ENCODE data around the gene LDHAL6A. TPM values are rescaled to one million over a fixed set of nuclear protein-coding genes. Genes with fewer than 3 reads are reported as not detected.

LDHAL6A gene
- total RNA-seq, 1 donor from 2014 or later, result not detected

DNA sequence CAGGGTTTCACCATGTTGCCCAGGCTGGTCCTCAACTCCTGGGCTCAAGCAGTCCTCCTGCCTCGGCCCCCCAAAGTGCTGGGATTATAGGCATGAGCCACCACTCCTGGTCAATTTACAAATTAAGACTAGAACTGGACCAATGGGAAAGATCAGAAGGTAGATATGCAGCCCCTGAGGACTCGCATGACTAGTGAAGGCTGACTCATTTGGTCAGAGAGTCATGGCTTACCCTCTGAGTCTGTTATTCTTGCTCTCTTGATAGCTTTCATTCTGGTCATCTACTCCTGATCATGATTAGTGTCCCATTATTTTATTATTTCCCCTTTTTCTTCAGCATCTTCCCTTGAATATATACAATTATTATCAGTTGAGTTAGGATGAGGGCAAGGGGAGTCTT, 2.7 kb upstream of the LDHAL6A start:
- Histone ChIP-seq H3K4me1 (ENCODE audit: control insufficient read depth in 3 of 3, insufficient read depth in 3 of 3, low read length in 3 of 3) (no peaks in the 10 kb centered on the region), H3K27ac (ENCODE audit: low read depth, low read length) (no peak overlapping the region), H3K36me3 (ENCODE audit: control insufficient read depth in 3 of 3, insufficient read depth in 3 of 3, low read length in 3 of 3) (no peaks in the 10 kb centered on the region), H3K4me3 (ENCODE audit: low read length in 3 of 3) (no peak overlapping the region), H3K27me3 (ENCODE audit: control insufficient read depth in 3 of 3, insufficient read depth in 3 of 3, low read length in 3 of 3) (peaks cover 4 to 7% (median 5%) of the 10 kb centered on the region in 3 donors), H3K9me3 (ENCODE audit: control insufficient read depth in 3 of 3, low read length in 3 of 3) (no peaks in the 10 kb centered on the region), H3K9ac (ENCODE audit: low read depth in 1 of 3, low read length in 3 of 3) (no peak overlapping the region)

DNA sequence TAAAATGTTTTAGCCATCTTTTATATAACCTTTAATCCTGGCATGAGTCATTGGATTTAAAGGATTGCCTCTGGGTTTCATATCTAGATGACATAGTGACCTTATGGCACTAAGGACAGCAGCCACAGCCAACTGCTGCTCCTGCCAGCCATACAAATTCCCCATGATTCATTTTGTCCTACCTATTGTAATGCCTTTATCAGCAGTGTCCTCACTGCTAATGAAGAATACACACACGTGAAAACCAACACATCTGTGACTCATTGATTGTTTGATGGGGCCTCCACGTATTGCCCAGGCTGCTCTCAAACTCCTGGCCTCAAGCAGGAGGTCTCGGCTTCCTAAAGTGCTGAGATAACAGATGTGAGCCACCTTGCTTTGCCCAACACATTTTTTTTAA, 1.8 kb downstream of the LDHAL6A start:
- no peaks in the 10 kb centered on the region for H3K36me3 ChIP-seq (ENCODE audit: control insufficient read depth in 3 of 3, insufficient read depth in 3 of 3, low read length in 3 of 3)
- H3K9me3 ChIP-seq (ENCODE audit: control insufficient read depth in 3 of 3, low read length in 3 of 3), result no peaks in the 10 kb centered on the region
- H3K4me1 ChIP-seq (ENCODE audit: control insufficient read depth in 3 of 3, insufficient read depth in 3 of 3, low read length in 3 of 3), result no peaks in the 10 kb centered on the region
- no peak overlapping the region for H3K9ac ChIP-seq (ENCODE audit: low read depth in 1 of 3, low read length in 3 of 3)
- H3K27ac ChIP-seq (ENCODE audit: low read depth, low read length), result no peak overlapping the region
- no peak overlapping the region for H3K4me3 ChIP-seq (ENCODE audit: low read length in 3 of 3)
- H3K27me3 ChIP-seq (ENCODE audit: control insufficient read depth in 3 of 3, insufficient read depth in 3 of 3, low read length in 3 of 3), result peaks cover 4 to 7% (median 5%) of the 10 kb centered on the region in 3 donors

DNA sequence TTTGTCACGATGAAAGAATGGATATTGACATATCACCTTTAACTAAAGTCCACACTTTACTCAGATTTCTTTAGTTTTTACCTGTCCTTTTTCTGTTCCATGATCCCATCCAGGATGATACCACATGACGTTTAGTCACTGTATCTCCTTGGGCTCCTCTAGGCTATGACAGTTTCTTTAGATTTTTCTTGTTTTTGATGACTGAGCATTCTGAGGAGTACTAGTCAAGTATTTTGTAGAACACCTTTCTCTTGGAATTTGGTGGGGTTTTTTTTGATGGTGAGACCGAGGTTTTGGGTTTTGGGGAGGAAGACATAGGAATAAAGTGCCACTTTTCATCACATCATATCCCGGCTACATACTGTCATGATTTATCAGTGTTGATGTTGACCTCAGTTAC, 4.0 kb downstream of the LDHAL6A start:
- Histone ChIP-seq H3K9ac (ENCODE audit: low read depth in 1 of 3, low read length in 3 of 3) (no peak overlapping the region), H3K27ac (ENCODE audit: low read depth, low read length) (no peak overlapping the region), H3K4me1 (ENCODE audit: control insufficient read depth in 3 of 3, insufficient read depth in 3 of 3, low read length in 3 of 3) (no peaks in the 10 kb centered on the region), H3K27me3 (ENCODE audit: control insufficient read depth in 3 of 3, insufficient read depth in 3 of 3, low read length in 3 of 3) (peaks cover 4 to 7% (median 5%) of the 10 kb centered on the region in 3 donors), H3K9me3 (ENCODE audit: control insufficient read depth in 3 of 3, low read length in 3 of 3) (no peaks in the 10 kb centered on the region), H3K36me3 (ENCODE audit: control insufficient read depth in 3 of 3, insufficient read depth in 3 of 3, low read length in 3 of 3) (no peaks in the 10 kb centered on the region), H3K4me3 (ENCODE audit: low read length in 3 of 3) (no peak overlapping the region)

DNA sequence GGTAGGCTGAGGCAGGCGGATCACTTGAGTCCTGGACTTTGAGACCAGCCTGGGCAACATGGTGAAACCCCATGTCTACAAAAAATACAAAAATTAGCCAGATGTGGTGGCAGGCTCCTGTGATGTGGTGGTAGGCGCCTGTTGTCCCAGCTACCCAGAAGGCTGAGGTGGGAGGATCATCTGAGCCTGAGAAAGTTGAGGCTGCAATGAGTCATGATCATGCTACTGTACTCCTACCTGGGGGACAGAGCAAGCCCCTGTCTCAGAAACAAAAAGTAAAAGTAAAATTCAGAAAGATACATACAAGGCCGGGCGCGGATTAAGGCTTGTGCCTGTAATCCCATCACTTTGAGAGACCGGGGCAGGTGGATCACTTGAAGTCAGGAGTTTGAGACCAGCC, 6.3 kb downstream of the LDHAL6A start:
- Histone ChIP-seq H3K4me3 (ENCODE audit: low read length in 3 of 3) (no peak overlapping the region), H3K9me3 (ENCODE audit: control insufficient read depth in 3 of 3, low read length in 3 of 3) (no peaks in the 10 kb centered on the region), H3K27me3 (ENCODE audit: control insufficient read depth in 3 of 3, insufficient read depth in 3 of 3, low read length in 3 of 3) (no peaks in the 10 kb centered on the region), H3K9ac (ENCODE audit: low read depth in 1 of 3, low read length in 3 of 3) (no peak overlapping the region), H3K4me1 (ENCODE audit: control insufficient read depth in 3 of 3, insufficient read depth in 3 of 3, low read length in 3 of 3) (no peaks in the 10 kb centered on the region), H3K27ac (ENCODE audit: low read depth, low read length) (no peak overlapping the region), H3K36me3 (ENCODE audit: control insufficient read depth in 3 of 3, insufficient read depth in 3 of 3, low read length in 3 of 3) (no peaks in the 10 kb centered on the region)

DNA sequence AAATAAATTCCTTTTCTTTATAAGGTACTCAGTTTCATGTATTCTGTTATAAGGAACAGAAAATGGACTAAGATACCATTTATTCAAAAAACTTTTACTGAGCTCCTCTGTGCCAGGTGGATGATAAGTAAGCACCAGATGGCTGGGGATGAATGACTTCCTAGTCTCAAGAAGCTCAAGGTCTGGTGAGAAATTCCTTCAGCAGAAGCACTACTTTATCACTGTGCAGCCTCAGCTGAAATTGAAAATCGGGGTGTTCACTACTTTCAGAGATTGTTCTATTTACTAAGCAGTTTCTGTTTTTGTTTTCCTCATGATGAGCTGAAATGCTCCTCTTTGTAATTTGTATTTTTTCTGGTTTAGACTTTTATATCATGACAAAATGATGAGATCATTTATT, 7.8 kb downstream of the LDHAL6A start:
- H3K9me3 ChIP-seq (ENCODE audit: control insufficient read depth in 3 of 3, low read length in 3 of 3), result no peaks in the 10 kb centered on the region
- no peak overlapping the region for H3K27ac ChIP-seq (ENCODE audit: low read depth, low read length)
- H3K4me1 ChIP-seq (ENCODE audit: control insufficient read depth in 3 of 3, insufficient read depth in 3 of 3, low read length in 3 of 3), result no peaks in the 10 kb centered on the region
- H3K4me3 ChIP-seq (ENCODE audit: low read length in 3 of 3), result no peak overlapping the region
- H3K9ac ChIP-seq (ENCODE audit: low read depth in 1 of 3, low read length in 3 of 3), result no peak overlapping the region
- H3K27me3 ChIP-seq (ENCODE audit: control insufficient read depth in 3 of 3, insufficient read depth in 3 of 3, low read length in 3 of 3), result no peaks in the 10 kb centered on the region
- H3K36me3 ChIP-seq (ENCODE audit: control insufficient read depth in 3 of 3, insufficient read depth in 3 of 3, low read length in 3 of 3), result no peaks in the 10 kb centered on the region

DNA sequence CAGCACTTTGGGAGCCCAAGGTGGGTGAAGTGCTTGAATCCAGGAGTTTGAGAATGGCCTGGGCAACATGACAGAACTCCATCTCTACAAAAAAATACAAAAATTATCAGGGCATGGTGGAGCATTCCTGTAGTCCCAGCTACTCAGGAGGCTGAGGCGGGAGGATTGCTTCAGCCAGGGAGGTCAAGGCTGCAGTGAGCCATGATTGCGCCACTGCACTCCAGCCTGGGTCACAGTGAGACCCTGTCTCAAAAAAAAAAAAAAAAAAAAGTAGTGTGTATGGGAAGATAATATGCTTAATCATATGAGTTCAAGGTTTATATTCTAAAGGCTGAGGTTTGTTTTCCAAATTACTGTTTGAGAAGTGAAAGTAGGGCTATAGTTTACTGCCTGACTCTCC, 10.7 kb downstream of the LDHAL6A start:
- H3K27me3 ChIP-seq (ENCODE audit: control insufficient read depth in 3 of 3, insufficient read depth in 3 of 3, low read length in 3 of 3), result no peaks in the 10 kb centered on the region
- H3K4me1 ChIP-seq (ENCODE audit: control insufficient read depth in 3 of 3, insufficient read depth in 3 of 3, low read length in 3 of 3), result no peaks in the 10 kb centered on the region
- H3K27ac ChIP-seq (ENCODE audit: low read depth, low read length), result no peak overlapping the region
- H3K4me3 ChIP-seq (ENCODE audit: low read length in 3 of 3), result no peak overlapping the region
- H3K36me3 ChIP-seq (ENCODE audit: control insufficient read depth in 3 of 3, insufficient read depth in 3 of 3, low read length in 3 of 3), result no peaks in the 10 kb centered on the region
- H3K9ac ChIP-seq (ENCODE audit: low read depth in 1 of 3, low read length in 3 of 3), result no peak overlapping the region
- H3K9me3 ChIP-seq (ENCODE audit: control insufficient read depth in 3 of 3, low read length in 3 of 3), result no peaks in the 10 kb centered on the region

DNA sequence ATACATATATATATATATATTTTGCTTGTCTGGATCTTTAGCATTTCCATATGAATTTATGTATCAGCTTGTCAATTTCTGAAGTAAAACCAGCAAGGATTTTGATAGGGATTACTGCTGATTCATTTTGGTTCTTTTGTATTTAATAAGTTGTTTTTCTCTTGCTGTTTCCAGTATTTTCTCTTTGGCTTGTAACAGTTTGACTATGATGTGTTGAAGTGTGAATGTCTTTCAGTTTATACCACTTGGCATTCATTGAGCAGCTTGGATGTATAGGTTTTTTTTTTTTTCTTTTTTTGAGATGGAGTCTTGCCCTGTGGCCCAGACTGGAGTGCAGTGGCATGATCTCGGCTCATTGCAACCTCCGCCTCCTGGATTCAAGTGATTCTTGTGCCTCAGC, 12.4 kb downstream of the LDHAL6A start:
- Histone ChIP-seq H3K4me3 (ENCODE audit: low read length in 3 of 3) (no peak overlapping the region), H3K9ac (ENCODE audit: low read depth in 1 of 3, low read length in 3 of 3) (no peak overlapping the region), H3K36me3 (ENCODE audit: control insufficient read depth in 3 of 3, insufficient read depth in 3 of 3, low read length in 3 of 3) (peaks cover 0 to 3% (median 0%) of the 10 kb centered on the region in 3 donors), H3K4me1 (ENCODE audit: control insufficient read depth in 3 of 3, insufficient read depth in 3 of 3, low read length in 3 of 3) (no peaks in the 10 kb centered on the region), H3K9me3 (ENCODE audit: control insufficient read depth in 3 of 3, low read length in 3 of 3) (no peaks in the 10 kb centered on the region), H3K27me3 (ENCODE audit: control insufficient read depth in 3 of 3, insufficient read depth in 3 of 3, low read length in 3 of 3) (no peaks in the 10 kb centered on the region), H3K27ac (ENCODE audit: low read depth, low read length) (no peak overlapping the region)

DNA sequence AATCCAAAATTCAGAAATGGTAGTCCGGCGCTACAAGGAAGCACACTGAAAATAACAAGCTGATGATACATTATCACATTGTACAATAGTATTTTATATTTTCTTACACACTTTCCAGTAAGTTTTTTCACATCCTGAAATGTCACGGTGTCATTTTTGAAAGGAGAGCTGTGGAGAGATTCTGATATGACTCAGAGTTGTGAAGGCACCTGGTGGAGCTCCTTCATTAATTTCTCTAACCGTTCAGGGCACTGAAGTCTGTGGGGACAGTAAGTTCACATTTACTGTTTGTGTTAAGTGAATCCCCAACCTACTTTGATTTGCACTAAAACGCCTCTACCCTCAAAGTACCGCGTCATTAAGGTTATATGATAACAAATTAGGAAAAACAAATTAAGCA, 13.3 kb downstream of the LDHAL6A start:
- H3K27me3 ChIP-seq (ENCODE audit: control insufficient read depth in 3 of 3, insufficient read depth in 3 of 3, low read length in 3 of 3), result no peaks in the 10 kb centered on the region
- H3K36me3 ChIP-seq (ENCODE audit: control insufficient read depth in 3 of 3, insufficient read depth in 3 of 3, low read length in 3 of 3), result peaks cover 0 to 7% (median 0%) of the 10 kb centered on the region in 3 donors
- no peak overlapping the region for H3K4me3 ChIP-seq (ENCODE audit: low read length in 3 of 3)
- H3K4me1 ChIP-seq (ENCODE audit: control insufficient read depth in 3 of 3, insufficient read depth in 3 of 3, low read length in 3 of 3), result no peaks in the 10 kb centered on the region
- no peaks in the 10 kb centered on the region for H3K9me3 ChIP-seq (ENCODE audit: control insufficient read depth in 3 of 3, low read length in 3 of 3)
- no peak overlapping the region for H3K27ac ChIP-seq (ENCODE audit: low read depth, low read length)
- H3K9ac ChIP-seq (ENCODE audit: low read depth in 1 of 3, low read length in 3 of 3), result no peak overlapping the region

DNA sequence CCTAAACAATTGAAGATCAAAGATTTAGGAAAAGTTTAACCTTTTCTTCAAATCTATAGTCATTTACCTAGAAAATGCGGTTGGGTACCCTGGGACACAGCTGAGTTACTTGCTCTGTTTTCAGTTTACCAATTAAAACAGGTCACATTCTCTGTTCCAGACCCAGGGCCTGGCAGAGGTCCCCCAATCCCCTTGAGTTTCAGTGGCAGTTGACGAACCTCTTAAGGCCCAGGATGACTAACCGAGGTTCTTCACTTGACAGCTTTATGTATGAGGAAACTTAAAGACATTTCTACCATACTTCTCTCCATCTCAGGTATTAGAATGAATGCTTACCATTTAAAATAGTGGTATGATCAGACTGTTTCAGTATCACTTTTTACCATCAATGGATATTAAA, 16.3 kb downstream of the LDHAL6A start:
- Histone ChIP-seq H3K9ac (ENCODE audit: low read depth in 1 of 3, low read length in 3 of 3) (no peak overlapping the region), H3K36me3 (ENCODE audit: control insufficient read depth in 3 of 3, insufficient read depth in 3 of 3, low read length in 3 of 3) (peaks cover 2 to 14% (median 8%) of the 10 kb centered on the region in 3 donors), H3K27me3 (ENCODE audit: control insufficient read depth in 3 of 3, insufficient read depth in 3 of 3, low read length in 3 of 3) (no peaks in the 10 kb centered on the region), H3K9me3 (ENCODE audit: control insufficient read depth in 3 of 3, low read length in 3 of 3) (no peaks in the 10 kb centered on the region), H3K4me3 (ENCODE audit: low read length in 3 of 3) (no peak overlapping the region), H3K27ac (ENCODE audit: low read depth, low read length) (no peak overlapping the region), H3K4me1 (ENCODE audit: control insufficient read depth in 3 of 3, insufficient read depth in 3 of 3, low read length in 3 of 3) (no peaks in the 10 kb centered on the region)

DNA sequence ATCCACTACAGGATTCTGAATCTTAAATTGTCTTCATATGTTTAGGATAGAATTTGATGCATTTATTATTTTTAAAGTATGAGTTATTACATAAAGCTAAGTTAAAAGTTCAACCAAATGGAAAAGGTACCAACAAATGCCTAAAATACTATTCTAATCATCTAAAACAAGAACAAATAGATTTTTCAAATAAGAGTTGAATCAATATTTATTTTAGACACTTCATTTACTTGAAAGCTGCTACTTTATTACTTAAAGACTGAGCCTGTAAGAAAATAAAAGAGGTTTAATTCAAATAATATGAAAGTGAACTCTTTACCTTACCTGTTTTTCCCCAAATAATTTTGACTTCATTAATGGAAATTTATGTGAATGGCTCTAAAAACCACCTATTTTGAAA, 16.9 kb downstream of the LDHAL6A start:
- peaks cover 2 to 18% (median 13%) of the 10 kb centered on the region in 3 donors for H3K36me3 ChIP-seq (ENCODE audit: control insufficient read depth in 3 of 3, insufficient read depth in 3 of 3, low read length in 3 of 3)
- H3K27ac ChIP-seq (ENCODE audit: low read depth, low read length), result no peak overlapping the region
- H3K9me3 ChIP-seq (ENCODE audit: control insufficient read depth in 3 of 3, low read length in 3 of 3), result no peaks in the 10 kb centered on the region
- H3K9ac ChIP-seq (ENCODE audit: low read depth in 1 of 3, low read length in 3 of 3), result no peak overlapping the region
- H3K27me3 ChIP-seq (ENCODE audit: control insufficient read depth in 3 of 3, insufficient read depth in 3 of 3, low read length in 3 of 3), result no peaks in the 10 kb centered on the region
- no peak overlapping the region for H3K4me3 ChIP-seq (ENCODE audit: low read length in 3 of 3)
- no peaks in the 10 kb centered on the region for H3K4me1 ChIP-seq (ENCODE audit: control insufficient read depth in 3 of 3, insufficient read depth in 3 of 3, low read length in 3 of 3)

DNA sequence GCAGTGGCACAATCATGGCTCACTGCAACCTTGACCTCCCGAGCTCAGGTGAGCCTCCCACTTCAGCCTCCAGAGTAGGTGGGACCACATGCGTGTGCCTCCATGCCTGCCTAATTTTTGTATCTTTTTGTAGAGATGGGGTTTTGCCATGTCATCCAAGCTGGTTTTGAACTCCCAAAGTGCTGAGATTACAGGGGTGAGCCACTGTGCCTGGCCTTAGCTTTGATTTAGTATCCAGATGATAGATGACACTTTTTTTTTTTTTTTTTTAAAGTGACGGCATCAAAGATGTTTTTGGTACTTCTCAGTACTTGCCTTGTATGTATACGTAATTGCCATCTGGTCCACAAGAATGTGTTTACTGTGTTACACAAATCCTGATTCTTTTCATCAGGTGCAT, 23.4 kb downstream of the LDHAL6A start:
- peaks cover 36 to 74% (median 69%) of the 10 kb centered on the region in 3 donors for H3K36me3 ChIP-seq (ENCODE audit: control insufficient read depth in 3 of 3, insufficient read depth in 3 of 3, low read length in 3 of 3)
- no peaks in the 10 kb centered on the region for H3K9me3 ChIP-seq (ENCODE audit: control insufficient read depth in 3 of 3, low read length in 3 of 3)
- H3K9ac ChIP-seq (ENCODE audit: low read depth in 1 of 3, low read length in 3 of 3), result no peak overlapping the region
- no peak overlapping the region for H3K4me3 ChIP-seq (ENCODE audit: low read length in 3 of 3)
- no peaks in the 10 kb centered on the region for H3K27me3 ChIP-seq (ENCODE audit: control insufficient read depth in 3 of 3, insufficient read depth in 3 of 3, low read length in 3 of 3)
- no peak overlapping the region for H3K27ac ChIP-seq (ENCODE audit: low read depth, low read length)
- no peaks in the 10 kb centered on the region for H3K4me1 ChIP-seq (ENCODE audit: control insufficient read depth in 3 of 3, insufficient read depth in 3 of 3, low read length in 3 of 3)
